Activated T-cell treated with anti-CD3 and anti-CD28 coated beads, Interleukin-2, amount 50 U/mL, for 48 hours (primary cell): Measurements from ENCODE around the gene DLEU7.

ENCODE experiments used
- DNase-seq, 2 experiments: peaks; one replicate each; pipeline ENCODE4 v3.0.0-alpha.2; 2020

Gene DLEU7

GRCh38 chr13:50843257-50844083 is at the start of gene DLEU7:
Gene DLEU7, minus strand, starts transcription at chr13:50843692. Its CDS starts 46 bp downstream, at chr13:50843646.
- DNase-seq, result no peak

GRCh38 chr13:50892210-50892944 is 48.9 kb upstream of the DLEU7 start:
- DNase-seq, result peak; percentile 27 to 38

GRCh38 chr13:50891206-50891605 is 47.7 kb upstream of the DLEU7 start:
- DNase-seq, result no peak

GRCh38 chr13:50889317-50889716 is 45.8 kb upstream of the DLEU7 start:
- no peak for DNase-seq

- no peak for DNase-seq
Measured at GRCh38 chr13:50888362-50888761, 44.9 kb upstream of the DLEU7 start.

GRCh38 chr13:50887151-50887550 is 43.7 kb upstream of the DLEU7 start:
- no peak for DNase-seq

GRCh38 chr13:50884265-50884664 is 40.8 kb upstream of the DLEU7 start:
- DNase-seq, result no peak

- no peak for DNase-seq
Measured at GRCh38 chr13:50883728-50884127, 40.2 kb upstream of the DLEU7 start.

GRCh38 chr13:50882816-50883435 is 39.4 kb upstream of the DLEU7 start:
- DNase-seq, result no peak

- DNase-seq, result no peak
Measured at GRCh38 chr13:50873991-50874390, 30.5 kb upstream of the DLEU7 start.

GRCh38 chr13:50873467-50873866 is 30.0 kb upstream of the DLEU7 start:
- no peak for DNase-seq

- no peak for DNase-seq
Measured at GRCh38 chr13:50871405-50871804, 27.9 kb upstream of the DLEU7 start.

GRCh38 chr13:50867637-50867945 is 24.1 kb upstream of the DLEU7 start:
- no peak for DNase-seq

- no peak for DNase-seq
Measured at GRCh38 chr13:50866817-50867636, 23.5 kb upstream of the DLEU7 start.

- no peak for DNase-seq
Measured at GRCh38 chr13:50864492-50864891, 21.0 kb upstream of the DLEU7 start.

GRCh38 chr13:50855681-50856080 is 12.2 kb upstream of the DLEU7 start:
- no peak for DNase-seq

- DNase-seq, result no peak
Measured at GRCh38 chr13:50850445-50850844, 7.0 kb upstream of the DLEU7 start.

- no peak for DNase-seq
Measured at GRCh38 chr13:50847501-50847900, 4.0 kb upstream of the DLEU7 start.

- DNase-seq, result no peak
Measured at GRCh38 chr13:50846861-50847475, 3.5 kb upstream of the DLEU7 start.

GRCh38 chr13:50845211-50845610 is 1.7 kb upstream of the DLEU7 start:
- DNase-seq, result no peak

- DNase-seq, result no peak
Measured at GRCh38 chr13:50844084-50844875, 788 bp upstream of the DLEU7 start.

- DNase-seq, result no peak
Measured at GRCh38 chr13:50842990-50843256, 569 bp downstream of the DLEU7 start.
